Measurements from ENCODE around the gene EPHB1. TPM values are rescaled to one million over a fixed set of nuclear protein-coding genes. Genes with fewer than 3 reads are reported as not detected.

The EPHB1 gene
- total and polyA plus RNA-seq, 2 donors (not counting 3 experiments of a cell fraction or from before 2014, with no cell fraction given), result 1.3 to 5.2 TPM

- H3K36me3 ChIP-seq (ENCODE audit: control insufficient read depth in 2 of 2, extremely low read depth in 1 of 2, insufficient read depth in 2 of 2, low read length in 2 of 2), result no peaks in the 10 kb centered on the region
- no peaks in the 10 kb centered on the region for H4K20me1 ChIP-seq (replicated peaks; ENCODE audit: control insufficient read depth, extremely low read depth, insufficient read depth, low read length)
- no peaks in the 10 kb centered on the region for H3K79me2 ChIP-seq (ENCODE audit: control insufficient read depth, insufficient read depth, low read length)
- no peaks in the 10 kb centered on the region for H3K9me3 ChIP-seq (replicated peaks; ENCODE audit: control insufficient read depth, insufficient read depth, low read length)
- no peak overlapping the region for H3K27ac ChIP-seq (ENCODE audit: insufficient read depth, low read depth, low read length)
- CTCF ChIA-PET, result no interaction called here
- dilution Hi-C loops (cut with MboI; ENCODE audit: extremely low pct_ligation_motif_present, low sequenced_read_pairs) (no loop called here), intact Hi-C loops (cut with micrococcal nuclease) (no loop called here)
- no peaks in the 10 kb centered on the region for H3K9me1 ChIP-seq (replicated peaks; ENCODE audit: control insufficient read depth, extremely low read depth, insufficient read depth, low read length)
- POLR2A ChIA-PET, result no interaction called here
- TF ChIP-seq GATA2 (IDR thresholded peaks at IDR 0.05; ENCODE audit: insufficient read depth, insufficient read length, low read depth, low read length) (no peak), POLR2A (IDR thresholded peaks at IDR 0.05; ENCODE audit: low read depth, low read length) (no peak), FOS (IDR thresholded peaks at IDR 0.05; ENCODE audit: borderline replicate concordance, insufficient read depth, low read length) (no peak), MAX (IDR thresholded peaks at IDR 0.05; ENCODE audit: insufficient read depth, insufficient read length) (no peak)
- no peak overlapping the region for H2AFZ ChIP-seq (ENCODE audit: low read depth, low read length)
- H3K4me1 ChIP-seq (ENCODE audit: control insufficient read depth, extremely low read depth, insufficient read depth, low read length), result peaks cover 4% of the 10 kb centered on the region
- H3K4me2 ChIP-seq (ENCODE audit: insufficient read depth, low read length), result no peak overlapping the region
- H3K9ac ChIP-seq (replicated peaks; ENCODE audit: extremely low read depth, insufficient read depth, low read length), result no peak overlapping the region
- FAIRE-seq, result no peak
- H3K27me3 ChIP-seq (ENCODE audit: control insufficient read depth in 2 of 2, insufficient read depth in 2 of 2, low read length in 2 of 2), result peaks cover 0 to 3% of the 10 kb centered on the region in 2 experiments
- H3K4me3 ChIP-seq (replicated peaks in 1 of 3; ENCODE audit: insufficient read depth in 1 of 3, low read depth in 1 of 3, low read length in 3 of 3), result no peak overlapping the region
- no peak for DNase-seq (ENCODE audit: low read depth, low spot score)
- no TSS peak for BruUV-seq (replicated peaks)
These were observed 59.2 kb downstream of the EPHB1 start for GRCh38 chr3:134854254-134854653.

- Histone ChIP-seq H3K27me3 (ENCODE audit: control insufficient read depth in 2 of 2, insufficient read depth in 2 of 2, low read length in 2 of 2) (peaks cover 0 to 3% of the 10 kb centered on the region in 2 experiments), H3K27ac (ENCODE audit: insufficient read depth, low read depth, low read length) (no peak overlapping the region), H3K9ac (replicated peaks; ENCODE audit: extremely low read depth, insufficient read depth, low read length) (no peak overlapping the region), H3K4me2 (ENCODE audit: insufficient read depth, low read length) (no peak overlapping the region), H3K9me1 (replicated peaks; ENCODE audit: control insufficient read depth, extremely low read depth, insufficient read depth, low read length) (no peaks in the 10 kb centered on the region), H3K9me3 (replicated peaks; ENCODE audit: control insufficient read depth, insufficient read depth, low read length) (no peaks in the 10 kb centered on the region), H2AFZ (ENCODE audit: low read depth, low read length) (no peak overlapping the region), H3K4me3 (replicated peaks in 1 of 3; ENCODE audit: insufficient read depth in 1 of 3, low read depth in 1 of 3, low read length in 3 of 3) (no peak overlapping the region), H3K79me2 (ENCODE audit: control insufficient read depth, insufficient read depth, low read length) (no peaks in the 10 kb centered on the region), H4K20me1 (replicated peaks; ENCODE audit: control insufficient read depth, extremely low read depth, insufficient read depth, low read length) (no peaks in the 10 kb centered on the region), H3K4me1 (ENCODE audit: control insufficient read depth, extremely low read depth, insufficient read depth, low read length) (no peaks in the 10 kb centered on the region), H3K36me3 (ENCODE audit: control insufficient read depth in 2 of 2, extremely low read depth in 1 of 2, insufficient read depth in 2 of 2, low read length in 2 of 2) (no peaks in the 10 kb centered on the region)
- TF ChIP-seq JUN (IDR thresholded peaks at IDR 0.05; ENCODE audit: borderline replicate concordance, insufficient read depth, insufficient read length, low read depth) (no peak), POLR2A (IDR thresholded peaks at IDR 0.05; ENCODE audit: low read depth, low read length) (no peak), FOS (IDR thresholded peaks at IDR 0.05; ENCODE audit: borderline replicate concordance, insufficient read depth, low read length) (no peak), MYC (IDR thresholded peaks at IDR 0.05; ENCODE audit: low read depth, low read length) (no peak)
- TF ChIP-seq, protein P1, sequence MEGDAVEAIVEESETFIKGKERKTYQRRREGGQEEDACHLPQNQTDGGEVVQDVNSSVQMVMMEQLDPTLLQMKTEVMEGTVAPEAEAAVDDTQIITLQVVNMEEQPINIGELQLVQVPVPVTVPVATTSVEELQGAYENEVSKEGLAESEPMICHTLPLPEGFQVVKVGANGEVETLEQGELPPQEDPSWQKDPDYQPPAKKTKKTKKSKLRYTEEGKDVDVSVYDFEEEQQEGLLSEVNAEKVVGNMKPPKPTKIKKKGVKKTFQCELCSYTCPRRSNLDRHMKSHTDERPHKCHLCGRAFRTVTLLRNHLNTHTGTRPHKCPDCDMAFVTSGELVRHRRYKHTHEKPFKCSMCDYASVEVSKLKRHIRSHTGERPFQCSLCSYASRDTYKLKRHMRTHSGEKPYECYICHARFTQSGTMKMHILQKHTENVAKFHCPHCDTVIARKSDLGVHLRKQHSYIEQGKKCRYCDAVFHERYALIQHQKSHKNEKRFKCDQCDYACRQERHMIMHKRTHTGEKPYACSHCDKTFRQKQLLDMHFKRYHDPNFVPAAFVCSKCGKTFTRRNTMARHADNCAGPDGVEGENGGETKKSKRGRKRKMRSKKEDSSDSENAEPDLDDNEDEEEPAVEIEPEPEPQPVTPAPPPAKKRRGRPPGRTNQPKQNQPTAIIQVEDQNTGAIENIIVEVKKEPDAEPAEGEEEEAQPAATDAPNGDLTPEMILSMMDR (IDR thresholded peaks at IDR 0.05; ENCODE audit: extremely low read depth in 1 of 2, insufficient read depth in 1 of 2, low read depth in 1 of 2, low read length in 2 of 2), result no peak
- FAIRE-seq (no peak), DNase-seq (ENCODE audit: low read depth, low spot score) (no peak)
- ChIA-PET POLR2A (no interaction called here), CTCF (no interaction called here)
- intact Hi-C loops (cut with micrococcal nuclease) (no loop called here), dilution Hi-C loops (cut with MboI; ENCODE audit: extremely low pct_ligation_motif_present, low sequenced_read_pairs) (no loop called here)
- no TSS peak for BruUV-seq (replicated peaks)
These were observed 62.3 kb downstream of the EPHB1 start for GRCh38 chr3:134857356-134857755.
